Ascending aorta (tissue), 2 donors: ENCODE data around the gene ANTKMT. TPM values are rescaled to one million over a fixed set of nuclear protein-coding genes. Genes with fewer than 3 reads are reported as not detected.

ENCODE experiments used
- DNase-seq, 2 donors: peaks; one replicate each; pipeline ENCODE4 v3.0.0-alpha.2; 2019; ENCODE audit warnings: low spot score in 2 of 2
- H3K27ac ChIP-seq, 2 donors: fragments of 200-600 bp; sonication (generic); one replicate each; pipeline ENCODE4 v1.5.1; 2016 to 2017; ENCODE audit warnings: mild to moderate bottlenecking in 1 of 2
- H3K27me3 ChIP-seq: fragments of 200-600 bp; sonication (generic); one replicate; pipeline ENCODE4 v1.5.1; 2017
- H3K36me3 ChIP-seq, 2 donors: fragments of 200-600 bp; sonication (generic); one replicate each; pipeline ENCODE4 v1.5.1; 2016
- H3K4me1 ChIP-seq, 2 donors: fragments of 200-600 bp; sonication (generic); one replicate each; pipeline ENCODE4 v1.5.1; 2016 to 2017; ENCODE audit warnings: mild to moderate bottlenecking in 1 of 2
- H3K4me3 ChIP-seq, 2 donors: fragments of 200-600 bp; sonication (generic); one replicate each; pipeline ENCODE4 v1.5.1; 2016 to 2017; ENCODE audit warnings: mild to moderate bottlenecking in 1 of 2
- H3K9me3 ChIP-seq, 2 donors: fragments of 200-600 bp; sonication (generic); one replicate each; pipeline ENCODE4 v1.5.1; 2016
- intact Hi-C: fragments of 100-400 bp; cut with DNase I; formaldehyde crosslinking; loops from one replicate; pipeline ENCODE4 v1.15.1; 2023
- total RNA-seq: library from RNA; depleted of rRNA; stranded (reverse); fragments of >200 nt; gene quantifications from one replicate; pipeline ENCODE4 v1.1.0, GENCODE V29; 2016
- TF ChIP-seq, protein P1 (sequence below), 3 experiments: fragments of 200-600 bp in 2 of 3; fragments of 450-650 bp in 1 of 3; sonication (generic) in 2 of 3; IDR thresholded peaks; one replicate each; pipeline ENCODE4 v1.5.1; 2016 to 2019; ENCODE audit warnings: antibody characterized with exemption in 3 of 3, mild to moderate bottlenecking in 1 of 3, moderate library complexity in 1 of 3

Gene ANTKMT
- total RNA-seq, 1 donor from 2014 or later = 105 TPM

DNA sequence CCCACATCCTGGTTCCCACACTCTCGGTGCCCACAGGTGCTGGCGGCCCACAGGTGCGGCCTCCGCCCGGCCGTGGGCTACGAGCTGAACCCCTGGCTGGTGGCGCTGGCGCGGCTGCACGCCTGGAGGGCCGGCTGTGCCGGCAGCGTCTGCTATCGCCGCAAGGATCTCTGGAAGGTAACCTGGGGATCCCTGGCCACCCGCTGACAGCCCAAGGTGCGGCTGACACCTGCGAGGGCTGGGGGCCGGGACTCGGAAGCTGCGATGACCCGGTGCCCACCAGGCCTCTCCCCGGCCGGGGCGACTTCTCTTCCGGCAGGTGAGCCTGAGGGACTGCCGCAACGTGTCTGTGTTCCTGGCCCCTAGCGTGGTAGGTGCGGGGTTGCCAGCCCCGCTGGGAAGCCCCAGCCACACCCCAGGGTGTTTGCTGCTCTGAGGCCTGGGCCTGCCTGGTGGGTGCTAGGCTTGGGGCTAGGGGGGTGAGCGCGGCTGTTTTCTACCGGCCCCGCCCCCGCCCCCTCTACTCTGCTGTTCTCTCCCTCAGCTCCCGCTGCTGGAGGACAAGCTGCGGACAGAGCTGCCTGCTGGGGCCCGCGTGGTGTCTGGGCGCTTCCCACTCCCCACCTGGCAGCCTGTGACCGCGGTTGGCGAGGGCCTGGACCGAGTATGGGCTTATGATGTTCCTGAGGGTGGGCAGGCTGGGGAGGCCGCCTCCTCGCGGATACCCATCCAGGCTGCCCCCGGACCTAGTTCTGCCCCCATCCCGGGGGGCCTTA, 1.0 kb downstream of the ANTKMT start:
- DNase-seq = no peak
- H3K27me3 ChIP-seq = no peaks in the 10 kb centered on the region
- peaks cover 10 to 14% of the 10 kb centered on the region in 2 donors for H3K4me1 ChIP-seq
- H3K9me3 ChIP-seq = no peaks in the 10 kb centered on the region
- peak overlapping the region; percentile 74 to 96 for H3K4me3 ChIP-seq
- no peaks in the 10 kb centered on the region for H3K36me3 ChIP-seq
- TF ChIP-seq, protein P1, sequence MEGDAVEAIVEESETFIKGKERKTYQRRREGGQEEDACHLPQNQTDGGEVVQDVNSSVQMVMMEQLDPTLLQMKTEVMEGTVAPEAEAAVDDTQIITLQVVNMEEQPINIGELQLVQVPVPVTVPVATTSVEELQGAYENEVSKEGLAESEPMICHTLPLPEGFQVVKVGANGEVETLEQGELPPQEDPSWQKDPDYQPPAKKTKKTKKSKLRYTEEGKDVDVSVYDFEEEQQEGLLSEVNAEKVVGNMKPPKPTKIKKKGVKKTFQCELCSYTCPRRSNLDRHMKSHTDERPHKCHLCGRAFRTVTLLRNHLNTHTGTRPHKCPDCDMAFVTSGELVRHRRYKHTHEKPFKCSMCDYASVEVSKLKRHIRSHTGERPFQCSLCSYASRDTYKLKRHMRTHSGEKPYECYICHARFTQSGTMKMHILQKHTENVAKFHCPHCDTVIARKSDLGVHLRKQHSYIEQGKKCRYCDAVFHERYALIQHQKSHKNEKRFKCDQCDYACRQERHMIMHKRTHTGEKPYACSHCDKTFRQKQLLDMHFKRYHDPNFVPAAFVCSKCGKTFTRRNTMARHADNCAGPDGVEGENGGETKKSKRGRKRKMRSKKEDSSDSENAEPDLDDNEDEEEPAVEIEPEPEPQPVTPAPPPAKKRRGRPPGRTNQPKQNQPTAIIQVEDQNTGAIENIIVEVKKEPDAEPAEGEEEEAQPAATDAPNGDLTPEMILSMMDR (IDR thresholded peaks at IDR 0.05) = no peak
- intact Hi-C loops = no loop called here
- H3K27ac ChIP-seq = peak overlapping the region in 1 of 2 donors; percentile 80

DNA sequence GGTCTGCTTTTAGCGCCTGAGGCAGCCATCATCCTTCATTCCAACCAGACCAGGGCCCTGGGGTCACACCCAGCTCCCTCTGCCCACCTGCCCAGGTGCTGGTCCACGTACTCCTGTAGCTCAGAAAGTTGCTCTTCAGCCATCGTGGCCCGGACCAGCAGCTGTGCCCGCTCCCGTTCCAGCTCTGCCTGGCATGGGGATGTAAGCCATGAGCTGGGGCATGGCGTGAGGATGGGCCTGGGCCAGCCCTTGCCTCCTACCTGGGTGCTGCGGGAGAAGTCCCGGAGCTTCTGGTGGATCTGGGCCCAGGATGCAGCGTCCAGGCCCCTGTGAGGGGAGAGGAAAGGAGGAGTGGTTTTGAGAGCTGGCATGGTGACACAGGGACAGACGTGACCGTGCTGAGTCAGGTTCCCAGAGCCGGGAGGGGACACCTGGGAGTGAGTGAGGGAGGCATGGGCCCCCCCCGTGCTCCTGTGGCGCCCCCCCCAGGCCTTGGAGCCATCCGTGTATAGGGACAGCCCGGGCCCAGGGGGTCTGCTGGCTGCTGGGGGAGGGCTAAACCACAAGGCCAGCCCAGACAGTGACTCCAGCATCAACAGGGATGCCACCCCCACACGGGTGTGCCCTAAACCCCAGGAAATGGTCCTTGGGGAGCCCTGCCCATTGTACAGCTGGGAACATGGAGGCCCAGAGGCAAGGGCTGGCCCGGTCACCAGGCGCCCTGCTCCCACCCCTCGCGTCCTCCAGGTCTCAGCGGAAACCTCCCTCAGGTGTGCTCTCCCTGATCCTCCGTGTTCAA, 2.1 kb downstream of the ANTKMT start:
- Histone ChIP-seq H3K27ac (no peak overlapping the region), H3K27me3 (peaks cover 10% of the 10 kb centered on the region), H3K9me3 (no peaks in the 10 kb centered on the region), H3K4me1 (peaks cover 19 to 25% of the 10 kb centered on the region in 2 donors), H3K36me3 (no peaks in the 10 kb centered on the region), H3K4me3 (no peak overlapping the region)
- intact Hi-C loops = no loop called here
- DNase-seq = no peak
- TF ChIP-seq, protein P1 (IDR thresholded peaks at IDR 0.05) = no peak

DNA sequence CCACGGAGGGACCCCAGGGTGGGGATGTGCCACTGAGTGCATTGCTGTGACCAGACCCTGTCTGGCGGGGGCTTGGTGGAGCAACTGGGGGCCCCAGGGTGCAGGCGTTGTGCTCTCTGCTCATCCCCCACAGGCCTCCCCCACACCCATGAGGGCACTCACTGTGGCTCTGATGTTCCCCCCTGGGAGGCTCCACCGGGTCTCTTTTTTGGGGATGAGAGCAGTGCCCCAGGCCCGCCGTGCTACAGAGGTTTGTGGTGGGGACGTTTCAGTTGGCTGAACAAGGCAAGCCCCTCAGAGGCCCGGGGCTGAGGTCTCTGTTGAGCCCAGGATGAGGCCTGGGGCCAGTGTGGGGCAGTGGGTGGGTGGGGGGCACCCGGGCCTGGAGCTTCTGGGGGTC, 2.7 kb downstream of the ANTKMT start:
- Histone ChIP-seq H3K36me3 (no peaks in the 10 kb centered on the region), H3K4me1 (peaks cover 25 to 32% of the 10 kb centered on the region in 2 donors), H3K9me3 (no peaks in the 10 kb centered on the region), H3K4me3 (no peak overlapping the region), H3K27me3 (peaks cover 13% of the 10 kb centered on the region), H3K27ac (no peak overlapping the region)
- TF ChIP-seq, protein P1 (IDR thresholded peaks at IDR 0.05) = no peak
- intact Hi-C loops = no loop called here
- DNase-seq = no peak

DNA sequence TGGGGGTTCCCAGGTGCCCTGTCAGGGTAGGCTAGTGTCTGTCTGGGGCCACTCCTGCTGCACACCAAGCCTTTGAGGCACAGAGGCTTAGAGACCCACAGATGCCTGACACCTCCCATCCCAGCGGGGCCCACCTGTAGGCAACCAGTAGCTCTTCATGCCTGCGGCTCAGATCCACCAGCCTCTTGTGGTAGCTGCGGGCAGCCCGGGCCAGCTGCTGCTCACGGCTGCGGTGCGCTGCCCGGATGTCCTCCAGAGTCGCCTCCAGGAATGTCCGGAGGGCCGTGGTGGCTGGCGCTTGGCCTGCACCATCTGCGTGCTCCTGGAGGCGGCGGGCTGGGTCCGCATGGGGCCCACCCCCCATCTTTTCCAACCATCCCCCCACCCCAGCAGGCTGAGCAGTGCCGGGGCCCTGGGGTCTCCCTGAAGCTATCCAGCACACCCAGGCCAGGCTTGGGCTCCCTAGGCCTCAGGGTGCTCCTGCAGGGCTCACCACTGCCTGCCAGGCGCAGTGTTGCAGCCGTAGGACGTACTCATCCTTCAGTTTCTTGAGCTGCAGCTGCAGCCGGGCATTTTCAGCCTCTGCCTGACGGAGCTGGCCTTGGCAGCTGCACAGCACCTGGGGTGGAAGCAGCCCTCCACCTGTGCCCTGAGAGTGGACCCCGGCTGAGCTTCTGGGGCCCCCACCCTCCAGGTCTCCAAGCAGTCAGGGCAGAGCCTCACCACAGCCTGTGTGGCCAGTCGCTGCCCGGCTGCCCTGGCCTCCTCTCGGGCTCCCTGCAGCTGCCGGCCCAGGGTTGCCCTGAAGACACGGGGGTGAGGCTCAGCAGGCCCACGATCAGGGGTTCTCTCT, 3.5 kb downstream of the ANTKMT start:
- Histone ChIP-seq H3K4me3 (no peak overlapping the region), H3K27me3 (peaks cover 13% of the 10 kb centered on the region), H3K36me3 (no peaks in the 10 kb centered on the region), H3K4me1 (peaks cover 25 to 32% of the 10 kb centered on the region in 2 donors), H3K9me3 (no peaks in the 10 kb centered on the region), H3K27ac (no peak overlapping the region)
- no peak for DNase-seq
- intact Hi-C loops = no loop called here
- TF ChIP-seq, protein P1 (IDR thresholded peaks at IDR 0.05) = no peak

DNA sequence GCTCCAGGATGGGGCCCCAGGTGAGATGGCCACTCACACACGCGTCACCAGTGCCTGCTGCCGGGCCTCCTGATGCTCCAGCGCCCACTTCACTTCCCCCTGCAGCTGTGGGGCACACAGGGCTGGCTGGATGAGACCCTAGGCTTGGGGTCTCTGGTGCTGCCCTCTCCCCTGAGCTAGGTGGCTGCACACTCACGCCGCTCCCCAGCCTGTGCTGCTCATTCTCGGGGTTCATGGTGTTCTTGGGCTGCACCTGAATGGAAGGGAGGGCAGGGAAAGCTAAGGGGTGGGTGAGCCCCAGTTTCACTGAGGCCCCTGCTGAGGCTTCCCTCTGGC, 4.1 kb downstream of the ANTKMT start:
- Histone ChIP-seq H3K9me3 (no peaks in the 10 kb centered on the region), H3K4me1 (peaks cover 23 to 32% of the 10 kb centered on the region in 2 donors), H3K27me3 (peaks cover 13% of the 10 kb centered on the region), H3K27ac (no peak overlapping the region), H3K4me3 (no peak overlapping the region), H3K36me3 (no peaks in the 10 kb centered on the region)
- TF ChIP-seq, protein P1 (IDR thresholded peaks at IDR 0.05) = no peak
- intact Hi-C loops = no loop called here
- DNase-seq = no peak
